A549 (cell line): Measurements from ENCODE around the gene ITPKB.

Experiments
- EP300 ChIP-seq, 2 experiments: fragments of >200 bp; sonication (Bioruptor Twin); formaldehyde crosslinking; IDR thresholded peaks; 2 replicates in 1 of 2; 3 replicates in 1 of 2; pipeline ENCODE4 v1.6.1; 2016 to 2017
- PHF8 ChIP-seq: fragments of 200-600 bp; sonication (generic); IDR thresholded peaks from 2 replicates; pipeline ENCODE4 v1.6.1; 2016; ENCODE audit warnings: low read depth, mild to moderate bottlenecking, antibody characterized with exemption, moderate library complexity, borderline replicate concordance

DNA sequence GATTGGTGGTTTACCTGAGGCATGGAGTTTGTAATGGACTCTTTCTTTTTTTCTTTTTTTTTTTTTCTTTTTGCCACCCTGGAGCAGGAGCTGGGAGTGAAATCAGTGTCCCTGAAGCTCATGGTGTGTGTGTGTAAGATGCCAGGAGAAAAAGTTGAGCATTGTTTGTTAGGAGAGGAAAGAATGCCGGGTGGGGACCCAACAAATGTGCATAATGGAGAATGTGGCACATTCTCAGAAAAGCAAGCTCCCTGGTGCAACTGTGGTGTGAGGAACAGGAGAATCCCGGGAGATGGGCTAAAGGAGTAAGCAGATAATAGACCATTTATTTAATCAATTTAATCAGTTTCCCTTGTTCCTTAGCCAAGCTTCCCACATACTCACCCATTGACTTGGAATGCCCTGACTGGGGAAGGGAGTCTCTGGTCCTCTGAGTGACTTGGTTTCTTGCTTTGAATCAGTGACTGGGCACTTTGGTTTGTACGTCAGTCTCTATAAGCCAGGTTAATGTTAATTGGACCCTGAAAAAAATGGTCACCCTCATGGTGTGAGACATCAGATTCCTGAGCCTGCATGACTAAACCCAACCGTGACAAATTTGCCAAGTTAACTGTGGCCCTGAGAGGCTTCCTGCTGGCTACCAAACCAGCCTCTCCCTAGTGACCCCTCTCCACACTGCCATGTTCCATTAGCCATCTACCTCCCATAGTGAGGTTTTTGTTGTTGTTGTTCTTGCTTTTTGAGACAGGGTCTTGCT is 43.9 kb upstream of the ITPKB start:
- TF ChIP-seq PHF8 (no peak), EP300 (IDR thresholded peaks at IDR 0.05) (no peak)
